ENCODE data around the gene CCL8.

CCL8 gene

GRCh38 chr17:34368196-34368945, 49.1 kb downstream of the CCL8 start:
- DNase-seq (ENCODE audit: low read depth) = no peak
- TF ChIP-seq CTCF (IDR thresholded peaks at IDR 0.05; ENCODE audit: insufficient read depth, low read depth, low read length, missing control alignments) = no peak
- no peak overlapping the region for H3K4me3 ChIP-seq (ENCODE audit: low read depth, low read length)

GRCh38 chr17:34368946-34369500, 49.8 kb downstream of the CCL8 start:
- no peak overlapping the region for H3K4me3 ChIP-seq (ENCODE audit: low read depth, low read length)
- no peak for TF ChIP-seq CTCF (IDR thresholded peaks at IDR 0.05; ENCODE audit: insufficient read depth, low read depth, low read length, missing control alignments)
- DNase-seq (ENCODE audit: low read depth) = no peak

- TF ChIP-seq CTCF (IDR thresholded peaks at IDR 0.05; ENCODE audit: insufficient read depth, low read depth, low read length, missing control alignments) = no peak
- no peak for DNase-seq (ENCODE audit: low read depth)
- H3K4me3 ChIP-seq (ENCODE audit: low read depth, low read length) = no peak overlapping the region
These were observed 50.3 kb downstream of the CCL8 start for GRCh38 chr17:34369571-34369970.

- no peak for TF ChIP-seq CTCF (IDR thresholded peaks at IDR 0.05; ENCODE audit: insufficient read depth, low read depth, low read length, missing control alignments)
- no peak overlapping the region for H3K4me3 ChIP-seq (ENCODE audit: low read depth, low read length)
- DNase-seq (ENCODE audit: low read depth) = no peak
These were observed 51.3 kb downstream of the CCL8 start for GRCh38 chr17:34370376-34370996.

- TF ChIP-seq CTCF (IDR thresholded peaks at IDR 0.05; ENCODE audit: insufficient read depth, low read depth, low read length, missing control alignments) = no peak
- peak; percentile 56 for DNase-seq (ENCODE audit: low read depth)
- H3K4me3 ChIP-seq (ENCODE audit: low read depth, low read length) = no peak overlapping the region
These were observed 51.8 kb downstream of the CCL8 start for GRCh38 chr17:34370997-34371395.
